HEK293 (cell line): ENCODE data around the gene C1QTNF1.
A peak's percentile ranks its signal among the peaks of the same experiment; 100 is the strongest.

Experiments
- CTCF ChIA-PET: fragments of 350-600 bp; formaldehyde crosslinking; extraction: SDS; loops from one replicate; lab custom pipeline; 2021; ENCODE audit warnings: antibody characterized with exemption; lab: Yijun Ruan, JAX
- POLR2A ChIA-PET: fragments of 300-600 bp; formaldehyde crosslinking; extraction: SDS; loops from one replicate; lab custom pipeline; 2020; ENCODE audit warnings: antibody characterized with exemption, inconsistent platforms; lab: Yijun Ruan, JAX
- H3K27ac ChIP-seq: fragments of 200-500 bp; sonication (Bioruptor generic); 2 replicates; pipeline ENCODE4 v1.5.1; 2014; ENCODE audit warnings: low read depth, low read length, control low read depth, inconsistent platforms; ENCODE audit errors: extremely low read depth
- H3K36me3 ChIP-seq, 2 experiments: fragments of 200-500 bp in 1 of 2; sonication (Bioruptor generic) in 1 of 2; 1 replicate in 1 of 2; 2 replicates in 1 of 2; pipeline ENCODE4 v1.5.1; 2014 to 2017; ENCODE audit warnings: inconsistent platforms in 2 of 2, low read length in 2 of 2; ENCODE audit not compliant: control insufficient read depth in 2 of 2, insufficient read depth in 1 of 2
- H3K4me1 ChIP-seq: fragments of 200-500 bp; sonication (Bioruptor generic); 2 replicates; pipeline ENCODE4 v1.5.1; 2014; ENCODE audit warnings: mild to moderate bottlenecking, low read length, inconsistent platforms; ENCODE audit not compliant: control insufficient read depth, insufficient read depth
- H3K4me3 ChIP-seq: 2 replicates; pipeline ENCODE4 v1.5.1; 2011; ENCODE audit warnings: low read depth, mild to moderate bottlenecking, control low read depth, low read length, moderate library complexity
- H3K9me3 ChIP-seq: fragments of 200-500 bp; sonication (Bioruptor generic); 2 replicates; pipeline ENCODE4 v1.5.1; 2014; ENCODE audit warnings: low read depth, low read length, inconsistent platforms; ENCODE audit not compliant: control insufficient read depth, insufficient read depth
- GFI1B ChIP-seq: fragments of 450-650 bp; formaldehyde crosslinking; IDR thresholded peaks from 2 replicates; pipeline ENCODE4 v1.5.1; 2016; ENCODE audit warnings: missing biosample characterization, missing genetic modification characterization
- GLIS1 ChIP-seq: fragments of 450-650 bp; formaldehyde crosslinking; IDR thresholded peaks from 2 replicates; pipeline ENCODE4 v1.5.1; 2016; ENCODE audit warnings: missing biosample characterization, missing genetic modification characterization
- IKZF3 ChIP-seq: fragments of 450-650 bp; IDR thresholded peaks from 2 replicates; pipeline ENCODE4 v1.5.0; 2018; ENCODE audit warnings: missing biosample characterization, mild to moderate bottlenecking, missing genetic modification characterization, moderate library complexity
- KLF1 ChIP-seq: fragments of 450-650 bp; formaldehyde crosslinking; IDR thresholded peaks from 2 replicates; pipeline ENCODE4 v1.5.1; 2016; ENCODE audit warnings: missing biosample characterization, missing genetic modification characterization
- MZF1 ChIP-seq: fragments of 450-650 bp; formaldehyde crosslinking; IDR thresholded peaks from 2 replicates; pipeline ENCODE4 v1.5.1; 2017; ENCODE audit warnings: missing biosample characterization, missing genetic modification characterization, borderline replicate concordance
- PRDM1 ChIP-seq: fragments of 450-650 bp; formaldehyde crosslinking; IDR thresholded peaks from 2 replicates; pipeline ENCODE4; 2016; ENCODE audit warnings: missing biosample characterization, missing genetic modification characterization
- SP2 ChIP-seq: fragments of 450-650 bp; formaldehyde crosslinking; IDR thresholded peaks from 2 replicates; pipeline ENCODE4 v1.5.1; 2016; ENCODE audit warnings: missing biosample characterization, missing genetic modification characterization
- SP3 ChIP-seq: fragments of 450-650 bp; formaldehyde crosslinking; IDR thresholded peaks from 2 replicates; pipeline ENCODE4 v1.5.1; 2016; ENCODE audit warnings: missing biosample characterization, missing genetic modification characterization
- WT1 ChIP-seq: fragments of 450-650 bp; formaldehyde crosslinking; IDR thresholded peaks from 2 replicates; pipeline ENCODE4 v1.5.1; 2016; ENCODE audit warnings: missing biosample characterization, missing genetic modification characterization
- ZBTB48 ChIP-seq: fragments of 450-650 bp; formaldehyde crosslinking; IDR thresholded peaks from 2 replicates; pipeline ENCODE4 v1.5.1; 2016; ENCODE audit warnings: missing biosample characterization, missing genetic modification characterization
- ZIC2 ChIP-seq: fragments of 450-650 bp; formaldehyde crosslinking; IDR thresholded peaks from 2 replicates; pipeline ENCODE4 v1.5.1; 2016; ENCODE audit warnings: missing biosample characterization, missing genetic modification characterization
- ZNF10 ChIP-seq: fragments of 450-650 bp; formaldehyde crosslinking; IDR thresholded peaks from 2 replicates; pipeline ENCODE4 v1.5.1; 2017; ENCODE audit warnings: missing biosample characterization, missing genetic modification characterization
- ZNF140 ChIP-seq: fragments of 450-650 bp; formaldehyde crosslinking; IDR thresholded peaks from 2 replicates; pipeline ENCODE4 v1.5.1; 2016; ENCODE audit warnings: missing biosample characterization, missing genetic modification characterization
- ZNF324 ChIP-seq: fragments of 450-650 bp; formaldehyde crosslinking; IDR thresholded peaks from 2 replicates; pipeline ENCODE4 v1.5.1; 2016; ENCODE audit warnings: missing biosample characterization, missing genetic modification characterization
- ZNF473 ChIP-seq: fragments of 450-650 bp; formaldehyde crosslinking; IDR thresholded peaks from 2 replicates; pipeline ENCODE4 v1.5.1; 2017; ENCODE audit warnings: missing biosample characterization, missing genetic modification characterization
- ZNF600 ChIP-seq: fragments of 450-650 bp; formaldehyde crosslinking; IDR thresholded peaks from 2 replicates; pipeline ENCODE4 v1.5.1; 2016; ENCODE audit warnings: missing biosample characterization, missing genetic modification characterization
- TF ChIP-seq, protein P1 (sequence below): fragments of 450-650 bp; formaldehyde crosslinking; IDR thresholded peaks from 2 replicates; pipeline ENCODE4 v1.5.1; 2016; ENCODE audit warnings: missing biosample characterization, missing genetic modification characterization
- TF ChIP-seq, protein P2 (sequence below): fragments of 450-650 bp; formaldehyde crosslinking; IDR thresholded peaks from 2 replicates; pipeline ENCODE4 v1.5.1; 2016; ENCODE audit warnings: missing biosample characterization, missing genetic modification characterization
- TF ChIP-seq, protein P3 (sequence below): fragments of 450-650 bp; formaldehyde crosslinking; IDR thresholded peaks from 2 replicates; pipeline ENCODE4 v1.5.1; 2017; ENCODE audit warnings: missing biosample characterization, missing genetic modification characterization

The C1QTNF1 gene

GRCh38 chr17:79005063-79005861 lies 18.7 kb upstream of the C1QTNF1 start:
- POLR2A ChIA-PET: interaction anchor here (1.6 kb wide), 1 partner anchor 9 kb away, joined by 6 read pairs; no protein-coding TSS in a partner anchor

GRCh38 chr17:79006046-79006445 lies 17.9 kb upstream of the C1QTNF1 start:
- ChIA-PET CTCF (interaction anchor here (0.8 to 4.0 kb wide), 4 partner anchors 13 to 513 kb away, joined by 3 to 21 read pairs (median 4); no protein-coding TSS in a partner anchor), POLR2A (interaction anchor here (0.6 to 1.6 kb wide), 2 partner anchors 10 to 1439 kb away, joined by 3 to 6 read pairs; no protein-coding TSS in a partner anchor)
- no peak overlapping the region for H3K4me3 ChIP-seq

More at GRCh38 chr17:79005063-79005861, 18.7 kb upstream of the C1QTNF1 start:
- peak; percentile 35; the same call in 1 of the 2 replicates for TF ChIP-seq KLF1 (tag by site-specific recombination)
- peak; percentile 61 for TF ChIP-seq GLIS1 (tag by site-specific recombination)
- TF ChIP-seq, protein P1, sequence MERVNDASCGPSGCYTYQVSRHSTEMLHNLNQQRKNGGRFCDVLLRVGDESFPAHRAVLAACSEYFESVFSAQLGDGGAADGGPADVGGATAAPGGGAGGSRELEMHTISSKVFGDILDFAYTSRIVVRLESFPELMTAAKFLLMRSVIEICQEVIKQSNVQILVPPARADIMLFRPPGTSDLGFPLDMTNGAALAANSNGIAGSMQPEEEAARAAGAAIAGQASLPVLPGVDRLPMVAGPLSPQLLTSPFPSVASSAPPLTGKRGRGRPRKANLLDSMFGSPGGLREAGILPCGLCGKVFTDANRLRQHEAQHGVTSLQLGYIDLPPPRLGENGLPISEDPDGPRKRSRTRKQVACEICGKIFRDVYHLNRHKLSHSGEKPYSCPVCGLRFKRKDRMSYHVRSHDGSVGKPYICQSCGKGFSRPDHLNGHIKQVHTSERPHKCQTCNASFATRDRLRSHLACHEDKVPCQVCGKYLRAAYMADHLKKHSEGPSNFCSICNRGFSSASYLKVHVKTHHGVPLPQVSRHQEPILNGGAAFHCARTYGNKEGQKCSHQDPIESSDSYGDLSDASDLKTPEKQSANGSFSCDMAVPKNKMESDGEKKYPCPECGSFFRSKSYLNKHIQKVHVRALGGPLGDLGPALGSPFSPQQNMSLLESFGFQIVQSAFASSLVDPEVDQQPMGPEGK (tag by site-specific recombination): peak; percentile 31; the same call in 1 of the 2 replicates
- no peak for TF ChIP-seq ZNF324 (tag by site-specific recombination)
- peak; percentile 99 for TF ChIP-seq ZBTB48
- TF ChIP-seq SP3: peak; percentile 5; the same call in 1 of the 2 replicates
- peak; percentile 53; the same call in 1 of the 2 replicates for TF ChIP-seq IKZF3
- TF ChIP-seq PRDM1 (tag by site-specific recombination): peak; percentile 37; the same call in 1 of the 2 replicates
- TF ChIP-seq, protein P2, sequence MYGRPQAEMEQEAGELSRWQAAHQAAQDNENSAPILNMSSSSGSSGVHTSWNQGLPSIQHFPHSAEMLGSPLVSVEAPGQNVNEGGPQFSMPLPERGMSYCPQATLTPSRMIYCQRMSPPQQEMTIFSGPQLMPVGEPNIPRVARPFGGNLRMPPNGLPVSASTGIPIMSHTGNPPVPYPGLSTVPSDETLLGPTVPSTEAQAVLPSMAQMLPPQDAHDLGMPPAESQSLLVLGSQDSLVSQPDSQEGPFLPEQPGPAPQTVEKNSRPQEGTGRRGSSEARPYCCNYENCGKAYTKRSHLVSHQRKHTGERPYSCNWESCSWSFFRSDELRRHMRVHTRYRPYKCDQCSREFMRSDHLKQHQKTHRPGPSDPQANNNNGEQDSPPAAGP (tag by site-specific recombination): peak; percentile 66
- peak; percentile 44; the same call in 1 of the 2 replicates for TF ChIP-seq MZF1
- peak; percentile 95 for TF ChIP-seq ZNF600 (tag by site-specific recombination)
- TF ChIP-seq, protein P3, sequence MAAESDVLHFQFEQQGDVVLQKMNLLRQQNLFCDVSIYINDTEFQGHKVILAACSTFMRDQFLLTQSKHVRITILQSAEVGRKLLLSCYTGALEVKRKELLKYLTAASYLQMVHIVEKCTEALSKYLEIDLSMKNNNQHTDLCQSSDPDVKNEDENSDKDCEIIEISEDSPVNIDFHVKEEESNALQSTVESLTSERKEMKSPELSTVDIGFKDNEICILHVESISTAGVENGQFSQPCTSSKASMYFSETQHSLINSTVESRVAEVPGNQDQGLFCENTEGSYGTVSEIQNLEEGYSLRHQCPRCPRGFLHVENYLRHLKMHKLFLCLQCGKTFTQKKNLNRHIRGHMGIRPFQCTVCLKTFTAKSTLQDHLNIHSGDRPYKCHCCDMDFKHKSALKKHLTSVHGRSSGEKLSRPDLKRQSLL (tag by site-specific recombination): no peak
- peak; percentile 81 for TF ChIP-seq ZIC2 (tag by site-specific recombination)
- TF ChIP-seq WT1 (tag by site-specific recombination): peak; percentile 99
- TF ChIP-seq ZNF10 (tag by site-specific recombination): no peak
- TF ChIP-seq, all 188 proteins: peak for 12
- CTCF ChIA-PET: interaction anchor here (0.5 to 4.0 kb wide), 5 partner anchors 12 to 512 kb away, joined by 3 to 21 read pairs (median 3); no protein-coding TSS in a partner anchor
- Histone ChIP-seq H3K4me1 (peaks cover 17% of the 10 kb centered on the region), H3K4me3 (no peak overlapping the region), H3K27ac (peak overlapping the region; percentile 37; the same call in 1 of the 2 replicates), H3K36me3 (peaks cover 0 to 44% of the 10 kb centered on the region in 2 experiments; a peak in 1 of 3 replicates), H3K9me3 (no peaks in the 10 kb centered on the region)

More at GRCh38 chr17:79006046-79006445, 17.9 kb upstream of the C1QTNF1 start:
- peaks cover 17% of the 10 kb centered on the region for H3K4me1 ChIP-seq
- TF ChIP-seq SP2 (tag by site-specific recombination) (0 out of 2 replicates have a peak, but pooled peaks have one; percentile 22), ZNF140 (tag by site-specific recombination) (no peak), GFI1B (tag by site-specific recombination) (no peak), ZNF473 (tag by site-specific recombination) (no peak)
- TF ChIP-seq, all 188 proteins: peak for 1
- Histone ChIP-seq H3K27ac (no peak overlapping the region), H3K9me3 (no peaks in the 10 kb centered on the region), H3K36me3 (peaks cover 0 to 36% of the 10 kb centered on the region in 2 experiments; a peak in 1 of 3 replicates)
